Measurements from ENCODE around the gene MFSD1. TPM values are rescaled to one million over a fixed set of nuclear protein-coding genes. Genes with fewer than 3 reads are reported as not detected.

MFSD1 gene
- total and polyA plus RNA-seq, 2 donors (not counting 1 experiment from before 2014, with no cell fraction given) = 103 to 117 TPM

DNA sequence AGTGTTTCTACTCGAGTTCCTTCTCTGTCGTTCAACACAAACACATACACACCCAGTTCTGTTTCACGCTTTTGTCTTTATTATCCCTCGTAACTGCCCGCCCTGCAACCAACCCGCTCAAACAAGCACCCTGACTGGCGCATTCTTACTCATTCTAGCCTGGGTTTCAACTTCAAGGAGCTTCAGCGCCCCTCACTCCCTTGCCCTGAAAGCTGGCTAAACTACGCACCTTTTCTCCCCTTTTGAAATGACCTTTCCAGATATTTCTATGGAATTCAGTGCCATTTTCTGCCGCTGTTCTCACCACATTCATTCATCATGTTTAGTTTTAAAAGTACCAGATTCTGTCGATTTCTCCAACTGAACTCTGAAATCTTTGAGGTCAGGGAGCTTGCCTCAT is 653 bp upstream of the MFSD1 start:
- H3K27me3 ChIP-seq (ENCODE audit: control insufficient read depth, insufficient read depth, low read length) = no peaks in the 10 kb centered on the region
- H3K79me2 ChIP-seq (ENCODE audit: control insufficient read depth, insufficient read depth, low read length) = peaks cover 22% of the 10 kb centered on the region
- no peaks in the 10 kb centered on the region for H3K9me3 ChIP-seq (ENCODE audit: control insufficient read depth, insufficient read depth, low read depth, low read length)
- TF ChIP-seq EZH2 (IDR thresholded peaks at IDR 0.05; ENCODE audit: low read length, missing control alignments) = no peak
- TF ChIP-seq, protein P1, sequence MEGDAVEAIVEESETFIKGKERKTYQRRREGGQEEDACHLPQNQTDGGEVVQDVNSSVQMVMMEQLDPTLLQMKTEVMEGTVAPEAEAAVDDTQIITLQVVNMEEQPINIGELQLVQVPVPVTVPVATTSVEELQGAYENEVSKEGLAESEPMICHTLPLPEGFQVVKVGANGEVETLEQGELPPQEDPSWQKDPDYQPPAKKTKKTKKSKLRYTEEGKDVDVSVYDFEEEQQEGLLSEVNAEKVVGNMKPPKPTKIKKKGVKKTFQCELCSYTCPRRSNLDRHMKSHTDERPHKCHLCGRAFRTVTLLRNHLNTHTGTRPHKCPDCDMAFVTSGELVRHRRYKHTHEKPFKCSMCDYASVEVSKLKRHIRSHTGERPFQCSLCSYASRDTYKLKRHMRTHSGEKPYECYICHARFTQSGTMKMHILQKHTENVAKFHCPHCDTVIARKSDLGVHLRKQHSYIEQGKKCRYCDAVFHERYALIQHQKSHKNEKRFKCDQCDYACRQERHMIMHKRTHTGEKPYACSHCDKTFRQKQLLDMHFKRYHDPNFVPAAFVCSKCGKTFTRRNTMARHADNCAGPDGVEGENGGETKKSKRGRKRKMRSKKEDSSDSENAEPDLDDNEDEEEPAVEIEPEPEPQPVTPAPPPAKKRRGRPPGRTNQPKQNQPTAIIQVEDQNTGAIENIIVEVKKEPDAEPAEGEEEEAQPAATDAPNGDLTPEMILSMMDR (conservative IDR thresholded peaks at IDR 0.05 in 1 of 2, IDR thresholded peaks at IDR 0.05 in 1 of 2; ENCODE audit: low read depth in 1 of 2, low read length in 2 of 2) = no peak
- peaks cover 3% of the 10 kb centered on the region for H3K4me1 ChIP-seq (ENCODE audit: control insufficient read depth, extremely low read depth, insufficient read depth, low read length)
- H3K9ac ChIP-seq (ENCODE audit: insufficient read depth, low read length) = peak overlapping the region; percentile 78
- H3K4me3 ChIP-seq (replicated peaks in 1 of 4; ENCODE audit: control extremely low read depth in 1 of 4, insufficient read depth in 1 of 4, low read depth in 3 of 4, low read length in 4 of 4) = peak overlapping the region; percentile 74 to 97 (median 90)
- peak overlapping the region; percentile 37 for H2AFZ ChIP-seq (ENCODE audit: low read length)
- H3K27ac ChIP-seq (ENCODE audit: insufficient read depth, low read length) = peak overlapping the region; percentile 64
- no peaks in the 10 kb centered on the region for H4K20me1 ChIP-seq (ENCODE audit: control insufficient read depth, extremely low read depth, insufficient read depth, low read length)
- no peaks in the 10 kb centered on the region for H3K36me3 ChIP-seq (ENCODE audit: control insufficient read depth, insufficient read depth, low read length)
- peak overlapping the region; percentile 84 for H3K4me2 ChIP-seq (ENCODE audit: extremely low read depth, insufficient read depth, low read length)
- DNase-seq (ENCODE audit: low read depth in 2 of 2) = peak; percentile 20 to 47

DNA sequence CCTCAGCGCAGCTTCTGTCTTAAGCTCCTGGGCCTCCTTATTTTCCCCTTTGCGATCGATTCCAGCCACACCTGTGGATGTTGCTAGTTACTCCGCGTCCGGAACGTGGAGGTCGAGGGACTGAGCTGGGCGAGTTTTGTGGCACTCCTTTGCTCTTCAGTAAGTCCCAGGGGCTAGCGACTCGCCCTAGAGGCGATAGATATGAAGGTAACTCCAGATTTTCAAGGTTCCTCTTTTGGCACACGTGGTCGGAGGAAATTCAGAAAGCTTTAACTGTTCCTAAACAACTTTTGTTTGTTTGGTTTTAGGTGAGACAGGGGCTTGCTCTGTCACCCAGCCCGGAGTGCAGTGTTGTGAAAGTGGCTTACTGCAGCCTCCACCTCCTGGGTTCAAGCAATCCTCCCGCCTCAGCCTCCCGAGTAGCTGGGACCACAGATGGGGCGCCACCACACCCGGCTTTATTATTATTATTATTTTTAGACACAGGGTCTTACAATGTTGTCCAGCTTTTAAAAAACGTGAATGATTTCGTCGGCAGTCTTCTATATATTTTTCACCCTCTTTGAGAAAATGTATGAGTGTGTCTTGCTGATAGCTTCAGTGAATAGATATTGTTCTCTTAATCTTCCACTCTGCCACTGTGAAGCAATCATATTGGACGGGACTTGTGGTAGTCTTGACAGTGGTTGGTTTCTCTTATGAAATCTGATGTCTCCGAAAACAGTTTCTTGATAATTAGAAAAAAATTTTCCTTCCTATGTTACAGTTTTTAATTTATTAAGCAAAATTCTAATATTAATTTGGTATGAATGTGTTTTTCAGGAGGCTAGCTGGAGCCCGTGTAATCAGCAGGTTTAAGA is 785 bp downstream of the MFSD1 start:
- Histone ChIP-seq H3K4me1 (ENCODE audit: control insufficient read depth, extremely low read depth, insufficient read depth, low read length) (peaks cover 3% of the 10 kb centered on the region), H2AFZ (ENCODE audit: low read length) (peak overlapping the region; percentile 37), H3K36me3 (ENCODE audit: control insufficient read depth, insufficient read depth, low read length) (no peaks in the 10 kb centered on the region), H3K9ac (ENCODE audit: insufficient read depth, low read length) (peak overlapping the region; percentile 78), H3K4me2 (ENCODE audit: extremely low read depth, insufficient read depth, low read length) (peak overlapping the region; percentile 88), H4K20me1 (ENCODE audit: control insufficient read depth, extremely low read depth, insufficient read depth, low read length) (no peaks in the 10 kb centered on the region), H3K4me3 (replicated peaks in 1 of 4; ENCODE audit: control extremely low read depth in 1 of 4, insufficient read depth in 1 of 4, low read depth in 3 of 4, low read length in 4 of 4) (peak overlapping the region; percentile 74 to 97 (median 90)), H3K79me2 (ENCODE audit: control insufficient read depth, insufficient read depth, low read length) (peaks cover 22% of the 10 kb centered on the region), H3K27me3 (ENCODE audit: control insufficient read depth, insufficient read depth, low read length) (no peaks in the 10 kb centered on the region), H3K9me3 (ENCODE audit: control insufficient read depth, insufficient read depth, low read depth, low read length) (no peaks in the 10 kb centered on the region), H3K27ac (ENCODE audit: insufficient read depth, low read length) (peak overlapping the region; percentile 64)
- TF ChIP-seq, protein P1 (conservative IDR thresholded peaks at IDR 0.05 in 1 of 2, IDR thresholded peaks at IDR 0.05 in 1 of 2; ENCODE audit: low read depth in 1 of 2, low read length in 2 of 2) = no peak
- no peak for TF ChIP-seq EZH2 (IDR thresholded peaks at IDR 0.05; ENCODE audit: low read length, missing control alignments)
- DNase-seq (ENCODE audit: low read depth in 2 of 2) = no peak

DNA sequence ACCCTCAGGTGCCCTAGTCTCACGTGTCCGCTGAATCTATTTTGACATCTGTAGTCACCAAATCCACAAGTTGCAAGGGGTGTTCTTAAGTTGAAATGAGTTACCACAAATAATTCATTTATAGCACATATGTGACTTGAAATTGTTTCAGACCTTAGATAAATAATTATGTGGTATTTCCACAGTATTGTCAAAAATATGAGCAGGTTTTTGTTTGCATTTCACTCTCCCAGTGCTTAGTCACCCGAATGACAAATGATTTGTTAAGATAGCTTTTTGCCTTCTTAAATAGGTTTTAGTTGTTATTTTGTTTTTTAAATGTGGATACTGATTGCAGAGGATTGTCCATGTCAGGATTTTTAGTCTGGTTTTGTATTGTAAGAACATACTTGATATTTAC is 2.6 kb downstream of the MFSD1 start:
- no peak overlapping the region for H2AFZ ChIP-seq (ENCODE audit: low read length)
- H3K27me3 ChIP-seq (ENCODE audit: control insufficient read depth, insufficient read depth, low read length) = no peaks in the 10 kb centered on the region
- H3K9ac ChIP-seq (ENCODE audit: insufficient read depth, low read length) = no peak overlapping the region
- TF ChIP-seq, protein P1 (conservative IDR thresholded peaks at IDR 0.05 in 1 of 2, IDR thresholded peaks at IDR 0.05 in 1 of 2; ENCODE audit: low read depth in 1 of 2, low read length in 2 of 2) = no peak
- TF ChIP-seq EZH2 (IDR thresholded peaks at IDR 0.05; ENCODE audit: low read length, missing control alignments) = no peak
- no peaks in the 10 kb centered on the region for H4K20me1 ChIP-seq (ENCODE audit: control insufficient read depth, extremely low read depth, insufficient read depth, low read length)
- peak overlapping the region; percentile 70 for H3K4me2 ChIP-seq (ENCODE audit: extremely low read depth, insufficient read depth, low read length)
- H3K36me3 ChIP-seq (ENCODE audit: control insufficient read depth, insufficient read depth, low read length) = peaks cover 2% of the 10 kb centered on the region
- DNase-seq (ENCODE audit: low read depth in 2 of 2) = peak in 1 of 2 donors; percentile 36
- H3K4me1 ChIP-seq (ENCODE audit: control insufficient read depth, extremely low read depth, insufficient read depth, low read length) = peaks cover 8% of the 10 kb centered on the region
- peaks cover 22% of the 10 kb centered on the region for H3K79me2 ChIP-seq (ENCODE audit: control insufficient read depth, insufficient read depth, low read length)
- no peak overlapping the region for H3K27ac ChIP-seq (ENCODE audit: insufficient read depth, low read length)
- H3K4me3 ChIP-seq (replicated peaks in 1 of 4; ENCODE audit: control extremely low read depth in 1 of 4, insufficient read depth in 1 of 4, low read depth in 3 of 4, low read length in 4 of 4) = peak overlapping the region in 1 of 4 experiments; percentile 87
- no peaks in the 10 kb centered on the region for H3K9me3 ChIP-seq (ENCODE audit: control insufficient read depth, insufficient read depth, low read depth, low read length)
